HepG2 (cell line): ENCODE results near the gene ARVCF. TPM values are rescaled to one million over a fixed set of nuclear protein-coding genes. Genes with fewer than 3 reads are reported as not detected.
A peak's percentile ranks its signal among the peaks of the same experiment; 100 is the strongest.

ENCODE experiments used
- MAFF ChIP-seq: IDR thresholded peaks from 2 replicates; pipeline ENCODE4 v1.6.1; 2011; ENCODE audit warnings: low read depth, low read length, improper control_type of control experiment
- NFIC ChIP-seq: IDR thresholded peaks from 2 replicates; pipeline ENCODE4 v1.6.1; 2012; ENCODE audit warnings: mild to moderate bottlenecking, low read length, inconsistent platforms
- POLR2A ChIP-seq, 2 experiments: IDR thresholded peaks; 2 replicates each; pipeline ENCODE4 v1.6.1; 2011; ENCODE audit warnings: low read depth in 2 of 2, low read length in 2 of 2, mild to moderate bottlenecking in 1 of 2, moderate library complexity in 1 of 2; ENCODE audit not compliant: insufficient read depth in 1 of 2
- RBM39 ChIP-seq: fragments of 200-400 bp; formaldehyde crosslinking; IDR thresholded peaks from one replicate; pipeline ENCODE4 v1.6.1; 2018; ENCODE audit warnings: antibody characterized with exemption, mild to moderate bottlenecking, low read depth, low read length; ENCODE audit not compliant: poor library complexity, severe bottlenecking
- RFX5 ChIP-seq: IDR thresholded peaks from 2 replicates; pipeline ENCODE4 v1.6.1; 2011; ENCODE audit warnings: low read depth, low read length, improper control_type of control experiment
- SMARCE1 ChIP-seq: fragments of 450-650 bp; IDR thresholded peaks from 2 replicates; pipeline ENCODE4 v1.6.1; 2017; ENCODE audit warnings: borderline replicate concordance
- SMYD3 ChIP-seq: sonication (generic); formaldehyde crosslinking; IDR thresholded peaks from 2 replicates; pipeline ENCODE4 v1.8.1; 2023; ENCODE audit warnings: mild to moderate bottlenecking, missing genetic modification reagents
- XRCC5 ChIP-seq: fragments of 200-400 bp; formaldehyde crosslinking; optimal IDR thresholded peaks from 2 replicates; pipeline ENCODE3; 2017; ENCODE audit warnings: mild to moderate bottlenecking, low read length
- ZNF101 ChIP-seq: sonication (generic); formaldehyde crosslinking; IDR thresholded peaks from 2 replicates; pipeline ENCODE4 v1.4.0; 2020; ENCODE audit warnings: mild to moderate bottlenecking, low read depth, missing genetic modification reagents, borderline replicate concordance
- ZNF124 ChIP-seq: sonication (generic); formaldehyde crosslinking; IDR thresholded peaks from 2 replicates; pipeline ENCODE4 v1.4.0; 2020; ENCODE audit warnings: missing genetic modification reagents
- ZNF510 ChIP-seq: sonication (generic); formaldehyde crosslinking; IDR thresholded peaks from 2 replicates; pipeline ENCODE4 v1.4.0; 2020; ENCODE audit warnings: low read depth, mild to moderate bottlenecking, missing genetic modification reagents
- ZNF563 ChIP-seq: sonication (generic); formaldehyde crosslinking; IDR thresholded peaks from 2 replicates; pipeline ENCODE4 v1.8.0; 2022; ENCODE audit warnings: mild to moderate bottlenecking, moderate library complexity, missing genetic modification reagents
- ZNF670 ChIP-seq: sonication (generic); formaldehyde crosslinking; IDR thresholded peaks from 2 replicates; pipeline ENCODE4 v1.8.0; 2022; ENCODE audit warnings: mild to moderate bottlenecking, missing genetic modification reagents, borderline replicate concordance
- polyA plus RNA-seq, 8 experiments: library from polyadenylated mRNA; depleted of rRNA in 3 of 8; stranded (reverse) in 7 of 8; unstranded in 1 of 8; fragments of >200 nt; fragmentation: Illumina TruSeq in 4 of 8; extraction: Trizol in 4 of 8; gene quantifications; 2 replicates each; pipeline versions ENCODE4 v1.2.1 to v1.2.3, GENCODE V29; 2011 to 2016; ENCODE audit warnings: low read depth in 4 of 8, missing spikeins in 1 of 8, mixed read lengths in 1 of 8; ENCODE audit not compliant: insufficient read depth in 1 of 8
- total RNA-seq, 5 experiments: library from RNA; depleted of rRNA; stranded (reverse); fragments of >200 nt; fragmentation: Illumina TruSeq; extraction: Trizol; gene quantifications; 2 replicates each; pipeline ENCODE4 v1.2.3, GENCODE V29; 2016; ENCODE audit warnings: low read depth in 1 of 5
- TF ChIP-seq, protein P1 (sequence below): sonication (generic); formaldehyde crosslinking; IDR thresholded peaks from 2 replicates; pipeline ENCODE4 v1.4.0; 2020; ENCODE audit warnings: missing genetic modification reagents, mild to moderate bottlenecking, borderline replicate concordance
- TF ChIP-seq, protein P2 (sequence below): sonication (generic); formaldehyde crosslinking; IDR thresholded peaks from 2 replicates; pipeline ENCODE4 v1.8.1; 2022; ENCODE audit warnings: low read depth, mild to moderate bottlenecking, missing genetic modification reagents
- TF ChIP-seq, protein P3 (sequence below): fragments of 450-650 bp; IDR thresholded peaks from 2 replicates; pipeline ENCODE4 v1.6.1; 2016
- TF ChIP-seq, protein P4 (sequence below): sonication (generic); formaldehyde crosslinking; IDR thresholded peaks from 2 replicates; pipeline ENCODE4 v1.4.0; 2020; ENCODE audit warnings: missing genetic modification reagents, borderline replicate concordance
- TF ChIP-seq, protein P5 (sequence below): sonication (generic); formaldehyde crosslinking; IDR thresholded peaks from 2 replicates; pipeline ENCODE4 v1.4.0; 2020; ENCODE audit warnings: missing genetic modification reagents

ARVCF gene
- total and polyA plus RNA-seq, 2 of the 13 experiments (the other 11 are each of a cell fraction or from before 2014, with no cell fraction given): 16.4 to 17.7 TPM

DNA sequence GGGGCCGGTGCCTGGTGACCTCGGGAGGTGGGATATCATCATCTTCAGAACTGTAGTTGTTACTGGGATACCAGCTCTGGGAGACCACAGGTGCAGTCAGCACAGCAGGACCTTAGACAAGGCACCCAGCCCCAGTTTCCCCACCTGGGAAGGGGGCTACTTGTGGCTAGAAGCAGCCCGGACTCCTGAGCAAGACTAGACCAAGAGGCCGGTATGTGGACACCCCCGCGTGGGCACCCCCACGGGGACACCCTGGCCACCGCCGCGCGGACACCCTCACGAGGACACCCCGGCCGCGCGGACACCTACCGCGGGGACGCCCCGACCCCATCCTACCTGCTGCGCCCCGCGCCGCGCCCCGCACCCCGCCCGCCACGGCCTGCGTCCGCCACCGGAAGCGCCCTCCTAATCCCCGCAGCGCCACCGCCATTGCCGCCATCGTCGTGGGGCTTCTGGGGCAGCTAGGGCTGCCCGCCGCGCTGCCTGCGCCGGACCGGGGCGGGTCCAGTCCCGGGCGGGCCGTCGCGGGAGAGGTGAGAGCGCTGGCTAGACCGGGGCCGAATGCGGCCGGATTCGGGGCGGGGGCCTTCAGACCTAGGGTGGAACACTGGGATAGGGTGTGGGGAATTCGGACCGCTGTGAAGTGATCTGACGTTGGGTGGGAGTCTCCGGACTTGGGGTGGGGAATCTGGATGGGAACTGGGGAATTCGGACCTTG lies 75.1 kb downstream of the ARVCF start, which contains the start of the genes COMT and TXNRD2 (continued):
- TF ChIP-seq, protein P1, sequence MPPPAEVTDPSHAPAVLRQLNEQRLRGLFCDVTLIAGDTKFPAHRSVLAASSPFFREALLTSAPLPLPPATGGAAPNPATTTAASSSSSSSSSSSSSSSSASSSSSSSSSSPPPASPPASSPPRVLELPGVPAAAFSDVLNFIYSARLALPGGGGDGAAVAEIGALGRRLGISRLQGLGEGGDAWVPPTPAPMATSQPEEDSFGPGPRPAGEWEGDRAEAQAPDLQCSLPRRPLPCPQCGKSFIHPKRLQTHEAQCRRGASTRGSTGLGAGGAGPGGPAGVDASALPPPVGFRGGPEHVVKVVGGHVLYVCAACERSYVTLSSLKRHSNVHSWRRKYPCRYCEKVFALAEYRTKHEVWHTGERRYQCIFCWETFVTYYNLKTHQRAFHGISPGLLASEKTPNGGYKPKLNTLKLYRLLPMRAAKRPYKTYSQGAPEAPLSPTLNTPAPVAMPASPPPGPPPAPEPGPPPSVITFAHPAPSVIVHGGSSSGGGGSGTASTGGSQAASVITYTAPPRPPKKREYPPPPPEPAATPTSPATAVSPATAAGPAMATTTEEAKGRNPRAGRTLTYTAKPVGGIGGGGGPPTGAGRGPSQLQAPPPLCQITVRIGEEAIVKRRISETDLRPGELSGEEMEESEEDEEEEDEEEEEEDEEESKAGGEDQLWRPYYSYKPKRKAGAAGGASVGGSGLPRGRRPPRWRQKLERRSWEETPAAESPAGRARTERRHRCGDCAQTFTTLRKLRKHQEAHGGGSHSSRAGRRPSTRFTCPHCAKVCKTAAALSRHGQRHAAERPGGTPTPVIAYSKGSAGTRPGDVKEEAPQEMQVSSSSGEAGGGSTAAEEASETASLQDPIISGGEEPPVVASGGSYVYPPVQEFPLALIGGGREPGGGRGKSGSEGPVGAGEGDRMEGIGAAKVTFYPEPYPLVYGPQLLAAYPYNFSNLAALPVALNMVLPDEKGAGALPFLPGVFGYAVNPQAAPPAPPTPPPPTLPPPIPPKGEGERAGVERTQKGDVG (CRISPR knock-in tag): no peak
- TF ChIP-seq SMARCE1 (no peak), ZNF124 (no peak), XRCC5 (no peak), NFIC (no peak), MAFF (no peak), ZNF563 (CRISPR knock-in tag) (peak; percentile 49; the same call in 1 of the 2 replicates), ZNF101 (no peak), ZNF670 (CRISPR knock-in tag) (no peak), RFX5 (no peak), POLR2A (IDR thresholded peaks at IDR 0.05; ENCODE audit: insufficient read depth in 1 of 2, low read depth in 2 of 2, low read length in 2 of 2) (peak in 1 of 2 experiments; percentile 72; a peak in 2 of 4 replicates), SMYD3 (no peak), ZNF510 (CRISPR knock-in tag) (no peak), RBM39 (peak; percentile 43)
- TF ChIP-seq, protein P2, sequence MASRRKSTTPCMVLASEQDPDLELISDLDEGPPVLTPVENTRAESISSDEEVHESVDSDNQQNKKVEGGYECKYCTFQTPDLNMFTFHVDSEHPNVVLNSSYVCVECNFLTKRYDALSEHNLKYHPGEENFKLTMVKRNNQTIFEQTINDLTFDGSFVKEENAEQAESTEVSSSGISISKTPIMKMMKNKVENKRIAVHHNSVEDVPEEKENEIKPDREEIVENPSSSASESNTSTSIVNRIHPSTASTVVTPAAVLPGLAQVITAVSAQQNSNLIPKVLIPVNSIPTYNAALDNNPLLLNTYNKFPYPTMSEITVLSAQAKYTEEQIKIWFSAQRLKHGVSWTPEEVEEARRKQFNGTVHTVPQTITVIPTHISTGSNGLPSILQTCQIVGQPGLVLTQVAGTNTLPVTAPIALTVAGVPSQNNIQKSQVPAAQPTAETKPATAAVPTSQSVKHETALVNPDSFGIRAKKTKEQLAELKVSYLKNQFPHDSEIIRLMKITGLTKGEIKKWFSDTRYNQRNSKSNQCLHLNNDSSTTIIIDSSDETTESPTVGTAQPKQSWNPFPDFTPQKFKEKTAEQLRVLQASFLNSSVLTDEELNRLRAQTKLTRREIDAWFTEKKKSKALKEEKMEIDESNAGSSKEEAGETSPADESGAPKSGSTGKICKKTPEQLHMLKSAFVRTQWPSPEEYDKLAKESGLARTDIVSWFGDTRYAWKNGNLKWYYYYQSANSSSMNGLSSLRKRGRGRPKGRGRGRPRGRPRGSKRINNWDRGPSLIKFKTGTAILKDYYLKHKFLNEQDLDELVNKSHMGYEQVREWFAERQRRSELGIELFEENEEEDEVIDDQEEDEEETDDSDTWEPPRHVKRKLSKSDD (CRISPR knock-in tag): no peak
- TF ChIP-seq, protein P3, sequence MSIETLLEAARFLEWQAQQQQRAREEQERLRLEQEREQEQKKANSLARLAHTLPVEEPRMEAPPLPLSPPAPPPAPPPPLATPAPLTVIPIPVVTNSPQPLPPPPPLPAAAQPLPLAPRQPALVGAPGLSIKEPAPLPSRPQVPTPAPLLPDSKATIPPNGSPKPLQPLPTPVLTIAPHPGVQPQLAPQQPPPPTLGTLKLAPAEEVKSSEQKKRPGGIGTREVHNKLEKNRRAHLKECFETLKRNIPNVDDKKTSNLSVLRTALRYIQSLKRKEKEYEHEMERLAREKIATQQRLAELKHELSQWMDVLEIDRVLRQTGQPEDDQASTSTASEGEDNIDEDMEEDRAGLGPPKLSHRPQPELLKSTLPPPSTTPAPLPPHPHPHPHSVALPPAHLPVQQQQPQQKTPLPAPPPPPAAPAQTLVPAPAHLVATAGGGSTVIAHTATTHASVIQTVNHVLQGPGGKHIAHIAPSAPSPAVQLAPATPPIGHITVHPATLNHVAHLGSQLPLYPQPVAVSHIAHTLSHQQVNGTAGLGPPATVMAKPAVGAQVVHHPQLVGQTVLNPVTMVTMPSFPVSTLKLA: no peak
- TF ChIP-seq, protein P4, sequence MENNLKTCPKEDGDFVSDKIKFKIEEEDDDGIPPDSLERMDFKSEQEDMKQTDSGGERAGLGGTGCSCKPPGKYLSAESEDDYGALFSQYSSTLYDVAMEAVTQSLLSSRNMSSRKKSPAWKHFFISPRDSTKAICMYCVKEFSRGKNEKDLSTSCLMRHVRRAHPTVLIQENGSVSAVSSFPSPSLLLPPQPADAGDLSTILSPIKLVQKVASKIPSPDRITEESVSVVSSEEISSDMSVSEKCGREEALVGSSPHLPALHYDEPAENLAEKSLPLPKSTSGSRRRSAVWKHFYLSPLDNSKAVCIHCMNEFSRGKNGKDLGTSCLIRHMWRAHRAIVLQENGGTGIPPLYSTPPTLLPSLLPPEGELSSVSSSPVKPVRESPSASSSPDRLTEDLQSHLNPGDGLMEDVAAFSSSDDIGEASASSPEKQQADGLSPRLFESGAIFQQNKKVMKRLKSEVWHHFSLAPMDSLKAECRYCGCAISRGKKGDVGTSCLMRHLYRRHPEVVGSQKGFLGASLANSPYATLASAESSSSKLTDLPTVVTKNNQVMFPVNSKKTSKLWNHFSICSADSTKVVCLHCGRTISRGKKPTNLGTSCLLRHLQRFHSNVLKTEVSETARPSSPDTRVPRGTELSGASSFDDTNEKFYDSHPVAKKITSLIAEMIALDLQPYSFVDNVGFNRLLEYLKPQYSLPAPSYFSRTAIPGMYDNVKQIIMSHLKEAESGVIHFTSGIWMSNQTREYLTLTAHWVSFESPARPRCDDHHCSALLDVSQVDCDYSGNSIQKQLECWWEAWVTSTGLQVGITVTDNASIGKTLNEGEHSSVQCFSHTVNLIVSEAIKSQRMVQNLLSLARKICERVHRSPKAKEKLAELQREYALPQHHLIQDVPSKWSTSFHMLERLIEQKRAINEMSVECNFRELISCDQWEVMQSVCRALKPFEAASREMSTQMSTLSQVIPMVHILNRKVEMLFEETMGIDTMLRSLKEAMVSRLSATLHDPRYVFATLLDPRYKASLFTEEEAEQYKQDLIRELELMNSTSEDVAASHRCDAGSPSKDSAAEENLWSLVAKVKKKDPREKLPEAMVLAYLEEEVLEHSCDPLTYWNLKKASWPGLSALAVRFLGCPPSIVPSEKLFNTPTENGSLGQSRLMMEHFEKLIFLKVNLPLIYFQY: no peak
- TF ChIP-seq, protein P5, sequence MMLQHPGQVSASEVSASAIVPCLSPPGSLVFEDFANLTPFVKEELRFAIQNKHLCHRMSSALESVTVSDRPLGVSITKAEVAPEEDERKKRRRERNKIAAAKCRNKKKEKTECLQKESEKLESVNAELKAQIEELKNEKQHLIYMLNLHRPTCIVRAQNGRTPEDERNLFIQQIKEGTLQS: peak; percentile 49; the same call in 1 of the 2 replicates
